DMS 273 treated with DMSO at 0.1 percent for 48 hours (cell line): ENCODE measurements around the gene INPP5B.

Experiments used
- DNase-seq: peaks from one replicate; lab custom pipeline; 2025; lab: John Stamatoyannopoulos, UW

Gene INPP5B

GRCh38 chr1:37831809-37832208 is 115.0 kb downstream of the INPP5B start:
- no peak for DNase-seq

DNA sequence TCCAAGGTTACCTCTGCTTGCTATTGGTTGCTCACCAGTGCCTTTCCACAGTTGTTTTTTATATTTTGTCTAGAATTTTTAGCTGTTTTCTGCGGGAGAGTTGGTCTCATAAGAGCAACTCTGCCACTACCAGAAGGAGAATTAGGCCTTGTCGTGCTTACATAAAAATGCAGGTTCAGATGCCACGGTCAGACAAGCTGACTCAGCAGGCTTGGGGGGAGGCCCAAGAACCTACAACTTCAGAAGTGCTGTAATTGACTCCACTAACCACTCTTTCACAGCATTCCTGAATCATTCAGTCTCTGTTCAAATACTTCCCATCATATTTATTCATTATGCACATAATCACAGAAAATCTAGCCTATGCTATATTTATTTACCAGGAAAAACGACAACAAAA is 115.7 kb downstream of the INPP5B start:
- DNase-seq = no peak

DNA sequence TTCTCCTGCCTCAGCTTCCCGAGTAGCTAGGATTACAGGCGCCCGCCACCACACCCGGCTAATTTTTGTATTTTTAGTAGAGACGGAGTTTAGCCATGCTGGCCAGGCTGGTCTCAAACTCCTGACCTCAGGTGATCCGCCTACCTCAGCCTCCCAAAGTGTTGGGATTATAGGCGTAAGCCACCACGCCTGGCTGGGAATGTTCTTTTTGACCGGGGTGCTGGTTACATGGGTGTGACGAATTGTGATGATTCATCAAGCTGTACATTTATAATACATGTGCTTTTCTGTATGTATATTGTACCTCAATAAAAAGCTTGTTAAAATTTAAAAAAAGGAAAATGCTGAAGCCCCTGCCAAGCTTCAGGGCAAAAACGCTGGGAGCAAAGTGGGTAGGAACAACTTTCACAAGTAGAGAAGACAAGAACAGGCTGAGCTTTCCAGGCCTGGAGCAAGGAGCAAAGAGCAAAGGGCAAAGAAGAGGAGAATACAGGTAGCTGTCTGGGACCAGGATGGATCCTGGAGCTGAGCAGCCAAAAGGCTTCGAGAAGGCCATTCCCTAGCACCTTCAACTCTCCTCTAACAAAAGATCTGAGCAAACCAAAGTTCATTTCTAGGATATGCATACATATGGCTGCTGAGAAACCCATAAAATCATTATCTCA is 118.3 kb downstream of the INPP5B start:
- no peak for DNase-seq

DNA sequence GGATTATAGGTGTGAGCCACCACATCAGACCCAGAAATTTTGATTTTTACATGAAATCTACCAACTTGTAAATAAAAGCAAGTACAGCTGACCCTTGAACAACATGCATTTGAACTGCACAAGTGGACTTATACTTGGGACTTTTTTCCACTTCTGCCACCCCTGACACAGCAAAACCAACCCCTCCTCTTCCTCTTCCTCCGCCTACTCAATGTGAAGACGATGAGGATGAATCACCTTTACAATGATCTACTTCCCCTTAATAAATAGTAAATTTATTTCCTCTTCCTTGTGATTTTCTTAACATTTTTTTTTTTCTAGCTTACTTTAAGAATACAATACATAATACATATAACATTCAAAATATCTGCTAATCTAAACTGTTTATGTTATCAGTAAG is 121.3 kb downstream of the INPP5B start:
- DNase-seq = no peak

DNA sequence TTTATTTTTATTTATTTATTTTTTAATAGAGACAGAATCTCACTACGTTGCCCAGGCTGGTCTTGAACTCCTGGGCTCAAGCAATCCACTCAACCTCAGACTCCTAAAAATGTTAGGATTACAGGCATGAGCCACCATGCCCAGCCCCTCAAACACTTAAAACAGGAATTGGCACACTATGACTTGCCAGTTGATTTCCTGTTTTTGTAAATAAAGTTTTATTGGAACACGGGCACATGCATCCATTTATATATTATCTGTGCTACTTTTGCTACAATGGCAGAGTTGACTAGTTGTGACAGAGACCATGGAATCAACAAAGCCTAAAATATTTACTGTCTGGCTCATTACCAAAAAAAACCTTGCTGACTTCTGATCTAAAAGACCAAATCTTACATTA is 122.9 kb downstream of the INPP5B start:
- no peak for DNase-seq

- no peak for DNase-seq
These were observed 123.7 kb downstream of the INPP5B start for GRCh38 chr1:37822906-37823815.

DNA sequence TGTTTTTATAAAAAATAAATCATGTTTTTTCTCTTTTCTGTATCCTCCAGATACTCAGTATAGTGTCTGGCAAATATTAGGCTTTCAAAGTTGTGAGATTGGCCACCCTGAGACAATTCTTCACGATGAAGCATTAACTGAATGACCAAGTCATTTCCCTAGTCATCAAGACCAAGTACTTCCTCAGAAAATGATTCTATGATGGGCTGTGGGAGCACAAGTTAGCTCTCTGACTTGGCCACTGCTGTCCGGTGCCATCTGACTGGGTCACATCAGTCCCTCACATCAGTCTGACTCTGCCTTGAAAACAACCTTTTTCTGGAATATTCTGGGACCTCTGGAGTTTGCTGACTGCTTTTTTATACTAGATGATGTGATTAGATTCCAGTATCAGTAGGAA is 125.4 kb downstream of the INPP5B start:
- no peak for DNase-seq

- no peak for DNase-seq
These were observed 129.4 kb downstream of the INPP5B start for GRCh38 chr1:37817481-37817880.

GRCh38 chr1:37814252-37814651 is 132.6 kb downstream of the INPP5B start:
- DNase-seq = no peak

- DNase-seq = no peak
These were observed 133.2 kb downstream of the INPP5B start for GRCh38 chr1:37813529-37814145.

GRCh38 chr1:37811027-37811655 is 135.7 kb downstream of the INPP5B start:
- DNase-seq = peak; percentile 73
